ENCODE measurements around the gene MAMDC2. TPM values are rescaled to one million over a fixed set of nuclear protein-coding genes. Genes with fewer than 3 reads are reported as not detected.

Gene MAMDC2
- total RNA-seq, 2 donors from 2014 or later, result 0.44 to 1.4 TPM

DNA sequence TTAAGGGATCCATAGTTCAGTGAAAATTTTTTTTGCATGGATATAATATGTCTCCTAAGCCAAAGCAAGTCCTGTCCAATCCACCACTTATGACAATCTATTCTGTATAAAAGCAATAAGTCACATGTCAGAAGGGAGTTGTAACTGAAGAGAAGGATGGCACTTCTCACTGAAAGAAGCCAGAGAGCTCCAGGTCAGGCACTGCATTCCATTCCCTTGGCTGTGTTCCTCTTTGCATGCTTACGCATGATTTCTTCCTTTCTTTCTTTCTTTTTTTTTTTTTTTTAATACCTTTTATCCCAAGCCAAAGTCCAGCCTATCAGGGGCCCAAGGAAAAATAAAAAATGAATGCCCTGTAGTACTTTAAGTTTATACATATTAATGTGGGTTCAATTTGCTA, 39.8 kb downstream of the MAMDC2 start:
- Histone ChIP-seq H3K9me3 (ENCODE audit: control insufficient read depth, low read length) (no peaks in the 10 kb centered on the region), H3K27ac (ENCODE audit: low read depth, low read length) (no peak overlapping the region), H3K27me3 (ENCODE audit: control insufficient read depth, insufficient read depth, low read length, poor library complexity, severe bottlenecking) (no peaks in the 10 kb centered on the region), H3K4me3 (ENCODE audit: low read length) (no peak overlapping the region), H3K4me1 (ENCODE audit: control insufficient read depth, insufficient read depth, low read length) (no peaks in the 10 kb centered on the region), H3K9ac (ENCODE audit: extremely low read depth, low read length, poor library complexity, severe bottlenecking) (no peak overlapping the region), H3K36me3 (ENCODE audit: control insufficient read depth, insufficient read depth, low read length) (no peaks in the 10 kb centered on the region)
- H3K36me3 Mint-ChIP-seq (ENCODE audit: low read depth), result no peaks in the 10 kb centered on the region
- H3K9me3 Mint-ChIP-seq, result no peaks in the 10 kb centered on the region
- WGBS, 2 experiments (ENCODE audit: insufficient coverage in 1 of 2, insufficient read length in 1 of 2), result 94% methylated on average over 1 of the region's 1 CpG; no CpG with 5 or more reads in 1 of the 2 experiments
- H3K27ac Mint-ChIP-seq, result no peak overlapping the region
- no peak overlapping the region for H3K4me3 Mint-ChIP-seq
- peaks cover 6% of the 10 kb centered on the region for H3K4me1 Mint-ChIP-seq
- no peak for DNase-seq
- TF ChIP-seq, protein P1, sequence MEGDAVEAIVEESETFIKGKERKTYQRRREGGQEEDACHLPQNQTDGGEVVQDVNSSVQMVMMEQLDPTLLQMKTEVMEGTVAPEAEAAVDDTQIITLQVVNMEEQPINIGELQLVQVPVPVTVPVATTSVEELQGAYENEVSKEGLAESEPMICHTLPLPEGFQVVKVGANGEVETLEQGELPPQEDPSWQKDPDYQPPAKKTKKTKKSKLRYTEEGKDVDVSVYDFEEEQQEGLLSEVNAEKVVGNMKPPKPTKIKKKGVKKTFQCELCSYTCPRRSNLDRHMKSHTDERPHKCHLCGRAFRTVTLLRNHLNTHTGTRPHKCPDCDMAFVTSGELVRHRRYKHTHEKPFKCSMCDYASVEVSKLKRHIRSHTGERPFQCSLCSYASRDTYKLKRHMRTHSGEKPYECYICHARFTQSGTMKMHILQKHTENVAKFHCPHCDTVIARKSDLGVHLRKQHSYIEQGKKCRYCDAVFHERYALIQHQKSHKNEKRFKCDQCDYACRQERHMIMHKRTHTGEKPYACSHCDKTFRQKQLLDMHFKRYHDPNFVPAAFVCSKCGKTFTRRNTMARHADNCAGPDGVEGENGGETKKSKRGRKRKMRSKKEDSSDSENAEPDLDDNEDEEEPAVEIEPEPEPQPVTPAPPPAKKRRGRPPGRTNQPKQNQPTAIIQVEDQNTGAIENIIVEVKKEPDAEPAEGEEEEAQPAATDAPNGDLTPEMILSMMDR (conservative IDR thresholded peaks at IDR 0.05), result no peak
- no peaks in the 10 kb centered on the region for H3K27me3 Mint-ChIP-seq (ENCODE audit: insufficient read depth)

DNA sequence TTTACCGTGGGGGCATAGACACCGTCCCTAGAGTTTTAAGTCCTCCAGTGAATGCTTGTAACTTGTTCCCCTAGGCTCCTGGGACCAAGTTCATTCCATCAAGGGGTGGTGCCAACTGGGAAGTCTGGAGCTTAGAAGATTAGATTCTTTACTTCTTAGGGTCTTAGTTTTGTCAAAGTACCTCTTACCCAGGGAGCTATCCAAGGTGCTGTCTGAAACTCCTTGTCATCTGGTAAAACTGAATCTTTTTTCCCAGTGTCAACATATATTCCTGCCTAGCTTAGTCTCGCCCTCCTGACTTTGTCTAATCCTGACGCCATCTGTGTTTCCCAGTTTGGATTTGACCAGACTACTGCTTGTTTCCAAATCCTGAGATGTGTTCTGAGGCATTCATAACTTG, 41.6 kb downstream of the MAMDC2 start:
- no peaks in the 10 kb centered on the region for H3K9me3 Mint-ChIP-seq
- H3K27ac ChIP-seq (ENCODE audit: low read depth, low read length), result no peak overlapping the region
- WGBS, 2 experiments (ENCODE audit: insufficient coverage in 1 of 2, insufficient read length in 1 of 2), result 75 to 79% methylated on average over 4 of the region's 4 CpGs
- H3K27ac Mint-ChIP-seq, result no peak overlapping the region
- peak; percentile 70 for DNase-seq
- no peaks in the 10 kb centered on the region for H3K27me3 ChIP-seq (ENCODE audit: control insufficient read depth, insufficient read depth, low read length, poor library complexity, severe bottlenecking)
- H3K27me3 Mint-ChIP-seq (ENCODE audit: insufficient read depth), result no peaks in the 10 kb centered on the region
- H3K9ac ChIP-seq (ENCODE audit: extremely low read depth, low read length, poor library complexity, severe bottlenecking), result no peak overlapping the region
- no peaks in the 10 kb centered on the region for H3K36me3 Mint-ChIP-seq (ENCODE audit: low read depth)
- TF ChIP-seq, protein P1 (conservative IDR thresholded peaks at IDR 0.05), result no peak
- H3K4me3 Mint-ChIP-seq, result no peak overlapping the region
- H3K9me3 ChIP-seq (ENCODE audit: control insufficient read depth, low read length), result no peaks in the 10 kb centered on the region
- no peaks in the 10 kb centered on the region for H3K4me1 ChIP-seq (ENCODE audit: control insufficient read depth, insufficient read depth, low read length)
- peaks cover 6% of the 10 kb centered on the region for H3K4me1 Mint-ChIP-seq
- no peaks in the 10 kb centered on the region for H3K36me3 ChIP-seq (ENCODE audit: control insufficient read depth, insufficient read depth, low read length)
- no peak overlapping the region for H3K4me3 ChIP-seq (ENCODE audit: low read length)

DNA sequence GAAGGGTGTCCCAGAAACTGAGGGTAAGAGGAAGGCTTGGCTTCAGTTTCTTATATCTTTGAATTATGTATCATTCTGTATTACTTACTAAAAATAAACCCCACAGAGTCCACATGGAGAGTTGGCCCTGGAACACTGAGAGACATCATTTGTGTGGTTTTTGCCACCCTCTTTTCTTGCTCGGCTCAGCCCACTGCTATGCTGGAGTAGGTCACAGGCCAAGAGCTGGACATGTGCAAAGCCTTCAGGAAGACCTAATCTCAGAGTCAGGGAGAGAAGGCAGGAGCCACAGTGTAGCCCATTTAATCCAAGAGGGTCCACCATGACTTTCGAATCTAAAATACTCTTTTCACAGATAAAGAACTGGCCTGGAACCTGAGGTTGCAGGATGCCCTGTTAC, 47.5 kb downstream of the MAMDC2 start:
- Histone ChIP-seq H3K4me1 (ENCODE audit: control insufficient read depth, insufficient read depth, low read length) (peaks cover 8% of the 10 kb centered on the region), H3K27me3 (ENCODE audit: control insufficient read depth, insufficient read depth, low read length, poor library complexity, severe bottlenecking) (no peaks in the 10 kb centered on the region), H3K4me3 (ENCODE audit: low read length) (no peak overlapping the region), H3K9ac (ENCODE audit: extremely low read depth, low read length, poor library complexity, severe bottlenecking) (no peak overlapping the region), H3K27ac (ENCODE audit: low read depth, low read length) (no peak overlapping the region), H3K36me3 (ENCODE audit: control insufficient read depth, insufficient read depth, low read length) (no peaks in the 10 kb centered on the region), H3K9me3 (ENCODE audit: control insufficient read depth, low read length) (no peaks in the 10 kb centered on the region)
- no peak for DNase-seq
- no peaks in the 10 kb centered on the region for H3K27me3 Mint-ChIP-seq (ENCODE audit: insufficient read depth)
- WGBS, 2 experiments (ENCODE audit: insufficient coverage in 1 of 2, insufficient read length in 1 of 2), result 88% methylated on average over 2 of the region's 2 CpGs; no CpG with 5 or more reads in 1 of the 2 experiments
- H3K4me1 Mint-ChIP-seq, result peaks cover 3% of the 10 kb centered on the region
- no peaks in the 10 kb centered on the region for H3K9me3 Mint-ChIP-seq
- H3K4me3 Mint-ChIP-seq, result no peak overlapping the region
- H3K27ac Mint-ChIP-seq, result no peak overlapping the region
- no peaks in the 10 kb centered on the region for H3K36me3 Mint-ChIP-seq (ENCODE audit: low read depth)
- TF ChIP-seq, protein P1 (conservative IDR thresholded peaks at IDR 0.05), result no peak
